Gastroesophageal sphincter (tissue), 3 donors: ENCODE results near the gene MYADML2.

Experiments
- CTCF ChIP-seq, 4 experiments: fragments of 200-600 bp in 2 of 4; fragments of 450-650 bp in 2 of 4; sonication (generic) in 1 of 4; IDR thresholded peaks; one replicate each; pipeline ENCODE4 v1.5.1; 2017 to 2019; ENCODE audit warnings: antibody characterized with exemption in 4 of 4, mild to moderate bottlenecking in 2 of 4, moderate library complexity in 2 of 4
- POLR2AphosphoS5 ChIP-seq: sonication (generic); formaldehyde crosslinking; IDR thresholded peaks from one replicate; pipeline ENCODE4 v1.6.1; 2017; ENCODE audit warnings: antibody characterized with exemption

- TF ChIP-seq CTCF (IDR thresholded peaks at IDR 0.05) (no peak), POLR2AphosphoS5 (no peak)
Measured at GRCh38 chr17:81925860-81926450, 21.1 kb downstream of the MYADML2 start.
